ENCODE measurements around the gene ABCA10.

GRCh38 chr17:69192754-69193153 is 35.9 kb downstream of the ABCA10 start:
- TF ChIP-seq CTCF (IDR thresholded peaks at IDR 0.05), result no peak
- no peak for TF ChIP-seq POLR2A (IDR thresholded peaks at IDR 0.05)
- TF ChIP-seq EP300 (IDR thresholded peaks at IDR 0.05), result no peak
- no peak for TF ChIP-seq POLR2AphosphoS5 (IDR thresholded peaks at IDR 0.05)
